Panc1 (cell line): ENCODE measurements around the gene ADGRD1.

ENCODE experiments used
- POLR2AphosphoS5 ChIP-seq: IDR thresholded peaks from 2 replicates; pipeline ENCODE4 v1.6.1; 2012; ENCODE audit warnings: mild to moderate bottlenecking, low read depth, low read length, moderate library complexity
- SIN3A ChIP-seq: IDR thresholded peaks from 2 replicates; pipeline ENCODE4 v1.6.1; 2012; ENCODE audit warnings: low read depth, mild to moderate bottlenecking, low read length, moderate library complexity, borderline replicate concordance; ENCODE audit not compliant: insufficient read depth
- TCF7L2 ChIP-seq: IDR thresholded peaks from 2 replicates; pipeline ENCODE4 v1.6.1; 2011; ENCODE audit warnings: mild to moderate bottlenecking, low read depth, low read length, inconsistent platforms
- TF ChIP-seq, protein P1 (sequence below): fragments of 450-650 bp; IDR thresholded peaks from 2 replicates; pipeline ENCODE4 v1.5.1; 2017; ENCODE audit warnings: mild to moderate bottlenecking
- TF ChIP-seq, protein P2 (sequence below), 2 experiments: IDR thresholded peaks; 2 replicates each; pipeline ENCODE4 v1.6.1; 2011 to 2012; ENCODE audit warnings: low read depth in 2 of 2, control low read depth in 1 of 2, low read length in 1 of 2, mild to moderate bottlenecking in 1 of 2, moderate library complexity in 1 of 2; ENCODE audit not compliant: insufficient read depth in 1 of 2

DNA sequence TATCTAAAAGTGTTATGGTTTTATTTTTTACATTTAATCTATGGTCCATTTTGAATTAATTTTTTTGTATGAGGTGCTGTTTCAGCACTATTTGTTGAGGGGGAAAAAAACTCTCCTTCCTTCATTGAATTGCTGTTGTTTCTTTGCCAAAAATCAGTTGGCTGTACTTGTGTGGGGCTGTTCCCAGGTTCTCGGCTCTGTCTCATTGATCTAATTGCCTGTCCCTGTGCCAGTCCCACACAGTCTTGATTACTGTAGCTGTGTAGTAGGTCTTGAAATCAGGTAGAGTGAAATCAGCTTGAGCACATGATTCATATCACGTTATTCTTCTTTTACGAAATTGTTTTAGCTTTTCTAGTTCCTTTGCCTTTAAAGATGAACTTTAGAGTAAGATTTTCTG lies 109.7 kb downstream of the ADGRD1 start:
- TF ChIP-seq POLR2AphosphoS5: no peak
- no peak for TF ChIP-seq SIN3A
- TF ChIP-seq, protein P1, sequence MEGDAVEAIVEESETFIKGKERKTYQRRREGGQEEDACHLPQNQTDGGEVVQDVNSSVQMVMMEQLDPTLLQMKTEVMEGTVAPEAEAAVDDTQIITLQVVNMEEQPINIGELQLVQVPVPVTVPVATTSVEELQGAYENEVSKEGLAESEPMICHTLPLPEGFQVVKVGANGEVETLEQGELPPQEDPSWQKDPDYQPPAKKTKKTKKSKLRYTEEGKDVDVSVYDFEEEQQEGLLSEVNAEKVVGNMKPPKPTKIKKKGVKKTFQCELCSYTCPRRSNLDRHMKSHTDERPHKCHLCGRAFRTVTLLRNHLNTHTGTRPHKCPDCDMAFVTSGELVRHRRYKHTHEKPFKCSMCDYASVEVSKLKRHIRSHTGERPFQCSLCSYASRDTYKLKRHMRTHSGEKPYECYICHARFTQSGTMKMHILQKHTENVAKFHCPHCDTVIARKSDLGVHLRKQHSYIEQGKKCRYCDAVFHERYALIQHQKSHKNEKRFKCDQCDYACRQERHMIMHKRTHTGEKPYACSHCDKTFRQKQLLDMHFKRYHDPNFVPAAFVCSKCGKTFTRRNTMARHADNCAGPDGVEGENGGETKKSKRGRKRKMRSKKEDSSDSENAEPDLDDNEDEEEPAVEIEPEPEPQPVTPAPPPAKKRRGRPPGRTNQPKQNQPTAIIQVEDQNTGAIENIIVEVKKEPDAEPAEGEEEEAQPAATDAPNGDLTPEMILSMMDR: no peak
- no peak for TF ChIP-seq TCF7L2
- TF ChIP-seq, protein P2, sequence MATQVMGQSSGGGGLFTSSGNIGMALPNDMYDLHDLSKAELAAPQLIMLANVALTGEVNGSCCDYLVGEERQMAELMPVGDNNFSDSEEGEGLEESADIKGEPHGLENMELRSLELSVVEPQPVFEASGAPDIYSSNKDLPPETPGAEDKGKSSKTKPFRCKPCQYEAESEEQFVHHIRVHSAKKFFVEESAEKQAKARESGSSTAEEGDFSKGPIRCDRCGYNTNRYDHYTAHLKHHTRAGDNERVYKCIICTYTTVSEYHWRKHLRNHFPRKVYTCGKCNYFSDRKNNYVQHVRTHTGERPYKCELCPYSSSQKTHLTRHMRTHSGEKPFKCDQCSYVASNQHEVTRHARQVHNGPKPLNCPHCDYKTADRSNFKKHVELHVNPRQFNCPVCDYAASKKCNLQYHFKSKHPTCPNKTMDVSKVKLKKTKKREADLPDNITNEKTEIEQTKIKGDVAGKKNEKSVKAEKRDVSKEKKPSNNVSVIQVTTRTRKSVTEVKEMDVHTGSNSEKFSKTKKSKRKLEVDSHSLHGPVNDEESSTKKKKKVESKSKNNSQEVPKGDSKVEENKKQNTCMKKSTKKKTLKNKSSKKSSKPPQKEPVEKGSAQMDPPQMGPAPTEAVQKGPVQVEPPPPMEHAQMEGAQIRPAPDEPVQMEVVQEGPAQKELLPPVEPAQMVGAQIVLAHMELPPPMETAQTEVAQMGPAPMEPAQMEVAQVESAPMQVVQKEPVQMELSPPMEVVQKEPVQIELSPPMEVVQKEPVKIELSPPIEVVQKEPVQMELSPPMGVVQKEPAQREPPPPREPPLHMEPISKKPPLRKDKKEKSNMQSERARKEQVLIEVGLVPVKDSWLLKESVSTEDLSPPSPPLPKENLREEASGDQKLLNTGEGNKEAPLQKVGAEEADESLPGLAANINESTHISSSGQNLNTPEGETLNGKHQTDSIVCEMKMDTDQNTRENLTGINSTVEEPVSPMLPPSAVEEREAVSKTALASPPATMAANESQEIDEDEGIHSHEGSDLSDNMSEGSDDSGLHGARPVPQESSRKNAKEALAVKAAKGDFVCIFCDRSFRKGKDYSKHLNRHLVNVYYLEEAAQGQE (IDR thresholded peaks at IDR 0.05; ENCODE audit: insufficient read depth in 1 of 2, low read depth in 2 of 2, low read length in 1 of 2): no peak
